Heart right ventricle (tissue), 16 donors: ENCODE results near the gene ZNF248. TPM values are rescaled to one million over a fixed set of nuclear protein-coding genes. Genes with fewer than 3 reads are reported as not detected.

Source experiments
- ATAC-seq, 8 donors: fragments of 200-7000 bp; cut with Tn5 transposase; one replicate each; pipeline ENCODE4 v1.9.1; 2020; ENCODE audit warnings: mild to moderate bottlenecking in 8 of 8, moderate library complexity in 8 of 8, moderate number of reproducible peaks in 1 of 8
- DNase-seq, 2 donors: peaks; one replicate each; pipeline ENCODE4 v3.0.0-alpha.2; 2020
- H3K27ac ChIP-seq, 10 donors: fragments of 200-600 bp; sonication (generic) in 2 of 10; one replicate each; pipeline versions ENCODE4 v1.5.0 to v1.8.0; 2020 to 2022; ENCODE audit warnings: mild to moderate bottlenecking in 3 of 10
- H3K27me3 ChIP-seq, 7 donors: fragments of 200-600 bp; one replicate each; pipeline ENCODE4 v1.8.0; 2021 to 2022; ENCODE audit warnings: mild to moderate bottlenecking in 2 of 7
- H3K36me3 ChIP-seq, 9 donors: fragments of 200-600 bp; sonication (generic) in 1 of 9; one replicate each; pipeline versions ENCODE4 v1.5.0 to v1.8.0; 2020 to 2022; ENCODE audit warnings: mild to moderate bottlenecking in 2 of 9
- H3K4me1 ChIP-seq, 9 donors: fragments of 200-600 bp; sonication (generic) in 1 of 9; one replicate each; pipeline versions ENCODE4 v1.5.0 to v1.8.0; 2020 to 2022; ENCODE audit warnings: mild to moderate bottlenecking in 4 of 9
- H3K4me3 ChIP-seq, 10 donors: fragments of 200-600 bp; sonication (generic) in 2 of 10; one replicate each; pipeline versions ENCODE4 v1.5.0 to v1.8.0; 2020 to 2022; ENCODE audit warnings: mild to moderate bottlenecking in 7 of 10, moderate library complexity in 2 of 10
- H3K9me3 ChIP-seq, 11 donors: fragments of 200-600 bp in 10 of 11; sonication (generic) in 2 of 11; one replicate each; pipeline versions ENCODE4 v1.5.0 to v1.8.0; 2013 to 2022; ENCODE audit warnings: mild to moderate bottlenecking in 2 of 11, control low read depth in 1 of 11, moderate library complexity in 1 of 11
- WGBS, 2 donors: extraction: QIAGEN DNeasy Blood & Tissue Kit; methylation state at CpG; one replicate each; pipeline ENCODE4 v1.1.7; 2013; ENCODE audit warnings: inconsistent platforms in 1 of 2; 5-methylcytosine and 5-hydroxymethylcytosine counted together
- intact Hi-C, 10 donors: fragments of 100-400 bp; cut with DNase I; formaldehyde crosslinking; loops; one replicate each; pipeline versions ENCODE4 v1.11.1 to v1.14.2; 2022
- polyA plus RNA-seq, 2 donors: library from polyadenylated mRNA; stranded (reverse); fragments of 200-250 nt; gene quantifications; one replicate each; pipeline ENCODE4 v1.2.3, GENCODE V29; 2013
- total RNA-seq, 10 donors: library from RNA; stranded (reverse); fragmentation: NEBNext Ultra II Directional in 3 of 10; extraction: Animal tissue kit (Norgen Biotek cat#: 25700) in 3 of 10; gene quantifications; one replicate each; pipeline versions ENCODE4 v1.2.1 to v1.2.4, GENCODE V29; 2021 to 2023
- TF ChIP-seq, protein P1 (sequence below), 9 donors: fragments of 200-600 bp; sonication (generic) in 2 of 9; IDR thresholded peaks; one replicate each; pipeline versions ENCODE4 v1.5.0 to v1.8.0; 2021 to 2022; ENCODE audit warnings: antibody characterized with exemption in 9 of 9, mild to moderate bottlenecking in 5 of 9, moderate library complexity in 1 of 9
- donor health status: Arrhythmogenic right ventricular cardiomyopathy.
- donor health status: ischemic (EF 13 %, LVEDD 7.1; RV severe dilation, severe dysfunction).
- donor health status: healthy with polysubstance abuse.
- donor health status: DM: no; HTN: yes; CAD: no.
- donor health status: DM: no; HTN: no; CAD: no.
- donor health status: ischemic (EF 25% LVEDD 6.9; RV normal size, moderate dysfunction).
- donor health status: ischemic (EF 25% LVEDD 5.7; RV mildly dilated, moderate dysfunction).
- donor health status: healthy.
- donor health status: DM: yes; HTN: yes; CAD: no.
- donor health status: Ischemic cardiomyopathy.
- donor health status: ischemic (EF 35%, LVEDD 5.7; RV mildly dilated, moderate dysfunction).
- donor health status: nonischemic (EF 11% LVEDD 7.7; RV severe dilation, severe dysfunction).
- donor health status: DM: yes; HTN: yes; CAD: no.
- donor health status: PGD.
- donor health status: ischemic (EF 29% LVEDD 5.4; RV normal size, mild dysfunction).
- donor health status: nonischemic (EF 23%, LVEDD 6.1; RV moderate dilation, normal function).

Gene ZNF248
- total and polyA plus RNA-seq, 12 donors = 3.8 to 13.9 (median 8.8) TPM

DNA sequence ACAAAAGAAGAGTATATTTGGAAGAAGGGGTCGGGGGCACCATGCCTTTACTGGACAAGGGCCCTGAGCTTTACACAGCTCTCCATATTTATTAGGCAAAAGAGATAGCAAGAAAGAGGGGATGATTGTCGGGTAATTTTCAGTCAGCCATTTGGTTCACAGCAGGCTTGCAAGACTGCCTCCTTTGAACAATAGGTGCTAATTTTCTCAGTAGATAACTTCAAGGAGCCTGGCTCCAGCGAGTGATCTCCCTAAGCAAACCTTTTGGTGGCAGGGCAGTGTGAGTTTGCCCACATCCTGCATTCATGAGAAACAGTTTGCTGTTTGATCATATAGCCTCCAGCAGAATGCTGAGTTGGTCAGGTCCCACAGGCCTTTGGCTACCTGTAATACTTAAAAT, 94.3 kb downstream of the ZNF248 start:
- Histone ChIP-seq H3K4me1 (no peaks in the 10 kb centered on the region), H3K4me3 (no peak overlapping the region), H3K27me3 (no peaks in the 10 kb centered on the region), H3K27ac (no peak overlapping the region), H3K9me3 (peaks cover 0 to 56% (median 14%) of the 10 kb centered on the region in 11 donors), H3K36me3 (no peaks in the 10 kb centered on the region)
- DNase-seq = no peak
- TF ChIP-seq, protein P1, sequence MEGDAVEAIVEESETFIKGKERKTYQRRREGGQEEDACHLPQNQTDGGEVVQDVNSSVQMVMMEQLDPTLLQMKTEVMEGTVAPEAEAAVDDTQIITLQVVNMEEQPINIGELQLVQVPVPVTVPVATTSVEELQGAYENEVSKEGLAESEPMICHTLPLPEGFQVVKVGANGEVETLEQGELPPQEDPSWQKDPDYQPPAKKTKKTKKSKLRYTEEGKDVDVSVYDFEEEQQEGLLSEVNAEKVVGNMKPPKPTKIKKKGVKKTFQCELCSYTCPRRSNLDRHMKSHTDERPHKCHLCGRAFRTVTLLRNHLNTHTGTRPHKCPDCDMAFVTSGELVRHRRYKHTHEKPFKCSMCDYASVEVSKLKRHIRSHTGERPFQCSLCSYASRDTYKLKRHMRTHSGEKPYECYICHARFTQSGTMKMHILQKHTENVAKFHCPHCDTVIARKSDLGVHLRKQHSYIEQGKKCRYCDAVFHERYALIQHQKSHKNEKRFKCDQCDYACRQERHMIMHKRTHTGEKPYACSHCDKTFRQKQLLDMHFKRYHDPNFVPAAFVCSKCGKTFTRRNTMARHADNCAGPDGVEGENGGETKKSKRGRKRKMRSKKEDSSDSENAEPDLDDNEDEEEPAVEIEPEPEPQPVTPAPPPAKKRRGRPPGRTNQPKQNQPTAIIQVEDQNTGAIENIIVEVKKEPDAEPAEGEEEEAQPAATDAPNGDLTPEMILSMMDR (IDR thresholded peaks at IDR 0.05) = no peak
- no peak for ATAC-seq
- WGBS, 2 donors = 45 to 56% methylated on average over 3 of the region's 3 CpGs
- intact Hi-C loops = no loop called here

DNA sequence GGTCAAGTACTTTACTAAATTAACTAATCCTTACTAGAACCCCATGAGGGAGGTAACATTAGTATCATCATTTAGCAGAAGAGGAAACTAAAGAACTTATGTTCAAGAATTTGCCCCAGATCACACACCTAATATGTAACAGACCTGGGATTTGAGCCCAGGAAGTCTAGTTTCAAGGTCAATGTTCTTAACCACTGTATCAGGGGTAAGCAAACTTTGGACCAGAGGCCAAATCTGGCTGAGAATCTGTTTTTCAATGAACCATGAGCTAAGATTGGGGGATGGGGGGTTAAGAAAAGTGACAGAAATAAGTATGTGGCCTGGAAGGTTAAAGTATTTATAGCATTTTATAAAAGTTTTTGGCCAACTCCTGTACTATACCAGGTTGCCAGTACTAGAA, 95.1 kb downstream of the ZNF248 start:
- Histone ChIP-seq H3K27me3 (no peaks in the 10 kb centered on the region), H3K4me3 (no peak overlapping the region), H3K27ac (no peak overlapping the region), H3K36me3 (no peaks in the 10 kb centered on the region), H3K9me3 (peaks cover 0 to 53% (median 13%) of the 10 kb centered on the region in 11 donors), H3K4me1 (no peaks in the 10 kb centered on the region)
- DNase-seq = no peak
- TF ChIP-seq, protein P1 (IDR thresholded peaks at IDR 0.05) = no peak
- no peak for ATAC-seq
- intact Hi-C loops = no loop called here

DNA sequence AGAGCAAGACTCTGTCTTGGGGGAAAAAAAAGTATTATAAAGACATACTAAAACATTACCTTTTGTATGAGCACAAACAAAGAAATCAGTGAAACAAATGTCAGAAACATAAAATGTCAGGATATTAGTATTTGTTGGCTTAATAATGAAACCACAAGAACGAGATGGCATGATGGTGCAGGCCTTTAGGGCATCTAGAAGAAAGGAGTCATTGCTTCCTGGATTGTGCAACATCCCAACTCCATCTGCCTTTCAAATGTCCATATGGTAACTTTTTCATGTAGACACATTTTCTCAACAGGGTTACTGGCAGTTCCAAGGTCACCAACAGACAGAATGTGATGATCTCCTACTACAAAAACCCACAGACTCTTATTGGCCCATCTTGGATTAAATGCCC, 96.6 kb downstream of the ZNF248 start:
- Histone ChIP-seq H3K4me3 (no peak overlapping the region), H3K4me1 (no peaks in the 10 kb centered on the region), H3K9me3 (peaks cover 0 to 43% (median 13%) of the 10 kb centered on the region in 11 donors), H3K27me3 (no peaks in the 10 kb centered on the region), H3K36me3 (no peaks in the 10 kb centered on the region), H3K27ac (no peak overlapping the region)
- intact Hi-C loops = no loop called here
- no peak for ATAC-seq
- WGBS, 2 donors = 11 to 25% methylated on average over 1 of the region's 1 CpG
- no peak for DNase-seq
- TF ChIP-seq, protein P1 (IDR thresholded peaks at IDR 0.05) = no peak

DNA sequence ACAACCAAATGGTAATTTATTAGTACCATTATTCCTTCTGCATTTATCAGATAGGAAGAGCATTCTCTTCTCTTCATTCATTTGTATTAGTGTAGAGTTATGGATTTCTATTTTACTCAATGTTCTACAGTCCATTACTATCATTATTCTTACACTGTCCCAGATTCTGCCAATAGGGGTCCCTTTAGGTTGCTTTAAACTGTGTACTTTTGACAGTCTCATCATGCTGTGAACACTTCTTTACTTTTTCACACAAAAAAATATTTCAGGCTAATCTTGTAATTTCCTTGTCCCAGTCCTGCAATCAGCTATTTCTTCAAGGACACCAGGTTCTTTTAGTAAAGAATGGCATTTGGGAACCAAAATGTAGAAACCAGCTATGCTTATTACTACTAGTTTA, 99.3 kb downstream of the ZNF248 start:
- no peak overlapping the region for H3K27ac ChIP-seq
- ATAC-seq = no peak
- no peaks in the 10 kb centered on the region for H3K4me1 ChIP-seq
- H3K4me3 ChIP-seq = no peak overlapping the region
- H3K36me3 ChIP-seq = no peaks in the 10 kb centered on the region
- intact Hi-C loops = loop anchor here in 7 of 10 donors (5.0 to 10.0 kb wide), 4 partner anchors 233 to 853 kb away; no protein-coding TSS in a partner anchor
- H3K9me3 ChIP-seq = peaks cover 0 to 16% (median 0%) of the 10 kb centered on the region in 11 donors
- no peak for DNase-seq
- no peaks in the 10 kb centered on the region for H3K27me3 ChIP-seq
- TF ChIP-seq, protein P1 (IDR thresholded peaks at IDR 0.05) = no peak
